Stimulated activated CD8-positive, alpha-beta memory T cell treated with anti-CD3 and anti-CD28 coated beads, Interleukin-15, amount 100 ng/mL, for 1 hour (primary cell): Measurements from ENCODE around the gene DAB1.

Experiments
- DNase-seq: peaks from one replicate; pipeline ENCODE4 v3.0.0-alpha.2; 2020; ENCODE audit warnings: low read depth

DAB1 gene

DNA sequence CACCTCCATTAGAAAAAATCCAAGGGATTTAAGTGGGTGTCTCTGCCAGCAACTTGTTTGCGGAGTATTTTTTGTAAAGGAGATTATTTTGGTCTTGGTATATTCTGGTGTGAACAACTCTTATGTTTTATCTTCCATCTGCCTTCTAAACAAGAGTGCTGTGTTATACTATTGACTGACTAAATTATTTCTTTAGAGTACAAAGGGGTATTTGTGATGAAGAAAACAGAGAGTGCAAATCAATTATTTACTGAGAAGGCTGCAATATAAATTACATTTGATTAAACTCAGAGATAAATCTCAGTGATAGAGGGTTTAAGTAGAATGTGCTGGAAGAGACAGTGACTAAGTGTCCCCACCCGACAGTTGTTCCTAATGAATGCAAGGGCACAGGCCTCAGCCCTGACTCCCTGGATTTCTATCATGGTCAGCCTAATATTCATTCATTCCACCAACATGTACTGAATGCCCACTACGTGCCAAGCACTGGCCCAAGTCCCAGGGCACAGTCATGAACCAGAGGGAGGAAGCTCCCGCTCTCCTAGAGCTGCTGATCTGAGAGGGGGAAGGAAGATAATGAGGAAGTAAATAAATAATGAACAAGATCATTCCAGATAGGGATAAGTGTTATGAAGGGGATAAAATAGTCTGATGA lies 261.1 kb downstream of the DAB1 start:
- DNase-seq, result no peak

DNA sequence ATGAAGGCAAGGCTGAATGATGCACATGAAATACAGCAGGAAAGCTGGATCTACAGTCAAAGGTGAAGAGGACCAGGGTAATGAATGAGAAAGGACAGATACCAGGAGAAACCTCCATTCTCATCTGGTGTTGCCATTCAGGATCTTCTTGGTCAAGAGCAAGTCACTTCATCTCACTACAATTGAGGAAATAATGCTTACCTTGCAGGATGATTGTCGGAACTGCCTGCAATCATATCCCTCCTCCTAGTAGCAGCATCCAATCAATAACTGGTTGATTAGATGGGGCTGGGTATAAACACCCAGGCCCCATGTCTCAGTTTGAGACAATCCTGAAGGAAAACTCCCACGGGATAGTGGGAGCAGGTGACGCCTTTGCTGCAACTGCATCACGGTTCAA lies 263.3 kb downstream of the DAB1 start:
- DNase-seq, result no peak

DNA sequence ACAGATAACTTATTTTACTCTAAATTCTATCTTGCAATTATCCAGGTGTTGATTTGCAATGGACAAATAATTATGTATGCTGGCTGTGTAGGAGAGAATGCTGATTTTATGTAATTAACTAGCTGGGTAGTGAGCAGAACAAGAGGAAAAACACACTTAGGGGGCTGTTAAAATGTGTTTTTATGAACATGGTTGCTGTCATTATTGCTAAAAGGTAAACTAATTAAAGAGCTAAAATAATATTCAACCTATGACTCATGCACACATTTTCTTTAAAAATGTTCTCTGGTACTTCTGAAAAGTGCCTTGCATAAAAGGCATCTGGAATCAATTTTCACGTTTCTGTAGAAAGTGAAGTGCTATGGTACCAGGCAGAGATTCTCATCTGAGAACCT lies 265.3 kb downstream of the DAB1 start:
- DNase-seq, result no peak

DNA sequence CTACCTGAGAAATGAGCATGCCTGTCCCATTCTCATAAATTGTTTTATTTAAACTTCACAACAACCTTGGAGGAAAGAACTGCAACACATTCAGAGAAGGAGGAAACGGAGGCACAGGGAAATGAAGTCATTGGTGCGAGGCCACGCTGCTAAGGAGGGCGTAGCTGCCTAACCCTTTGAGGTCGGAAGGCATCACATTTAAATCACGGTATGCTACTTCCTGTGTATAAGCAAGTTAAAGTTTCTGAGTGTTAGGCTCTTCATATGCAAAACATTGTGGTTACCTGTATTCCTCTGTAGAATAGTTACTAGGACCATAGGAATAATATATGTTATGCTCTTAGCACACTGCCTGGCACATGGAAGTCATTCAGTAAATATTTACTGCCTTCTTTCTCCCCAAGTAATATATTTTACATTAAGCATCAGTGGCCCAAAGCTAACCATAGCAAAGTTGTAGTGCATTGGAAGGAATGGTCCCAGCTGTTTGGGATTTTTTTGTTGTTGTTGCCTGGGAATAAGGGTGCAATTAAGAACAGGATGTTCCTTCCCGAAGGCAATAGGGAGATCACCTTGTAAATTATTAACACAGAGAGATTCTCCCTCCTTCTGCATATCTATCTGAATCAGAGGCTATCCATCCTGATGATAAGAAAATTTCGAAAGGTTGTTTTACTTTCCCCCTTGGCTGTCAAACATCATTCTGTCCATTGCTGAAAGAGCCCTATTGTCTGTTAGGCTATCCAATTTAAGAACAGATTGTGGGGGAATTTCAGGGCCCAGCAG lies 265.8 kb downstream of the DAB1 start:
- DNase-seq, result no peak

DNA sequence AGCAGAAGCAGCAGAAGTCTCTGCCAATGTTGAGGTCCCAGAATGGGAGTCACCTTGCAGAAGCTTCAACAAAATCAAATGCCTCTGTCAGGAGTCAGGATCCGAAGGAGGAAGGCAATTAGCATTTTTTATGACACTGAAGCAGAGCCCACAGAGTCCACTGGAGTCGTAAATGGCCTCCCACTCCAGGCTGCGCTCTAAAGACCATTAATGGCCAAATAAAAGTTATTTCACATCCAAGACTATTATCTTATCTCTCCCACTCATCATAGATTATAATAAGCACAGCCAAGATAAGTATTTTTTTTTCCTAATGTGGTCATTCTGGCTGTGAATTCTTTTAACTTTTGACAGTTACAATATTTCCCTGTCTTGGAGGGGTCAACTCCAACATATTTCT lies 267.0 kb downstream of the DAB1 start:
- DNase-seq, result no peak

DNA sequence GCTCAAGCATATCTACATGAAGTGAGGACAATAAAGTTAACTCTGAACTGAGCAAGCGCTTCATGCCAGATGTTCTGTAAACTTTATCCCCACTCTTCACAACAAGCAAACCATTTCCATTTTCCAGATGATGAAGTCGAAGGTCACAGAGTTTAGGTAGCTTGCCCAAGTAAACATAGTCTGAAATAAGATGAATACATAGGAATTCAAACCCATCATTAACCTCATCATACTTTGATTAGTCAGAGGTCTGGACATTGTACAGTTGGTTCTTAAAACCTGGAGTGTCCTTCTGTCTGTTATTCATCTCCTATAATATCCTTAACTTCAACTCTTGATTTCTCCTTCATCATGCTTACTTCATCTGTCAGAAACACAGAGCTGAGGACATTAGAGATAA lies 277.8 kb downstream of the DAB1 start:
- no peak for DNase-seq

DNA sequence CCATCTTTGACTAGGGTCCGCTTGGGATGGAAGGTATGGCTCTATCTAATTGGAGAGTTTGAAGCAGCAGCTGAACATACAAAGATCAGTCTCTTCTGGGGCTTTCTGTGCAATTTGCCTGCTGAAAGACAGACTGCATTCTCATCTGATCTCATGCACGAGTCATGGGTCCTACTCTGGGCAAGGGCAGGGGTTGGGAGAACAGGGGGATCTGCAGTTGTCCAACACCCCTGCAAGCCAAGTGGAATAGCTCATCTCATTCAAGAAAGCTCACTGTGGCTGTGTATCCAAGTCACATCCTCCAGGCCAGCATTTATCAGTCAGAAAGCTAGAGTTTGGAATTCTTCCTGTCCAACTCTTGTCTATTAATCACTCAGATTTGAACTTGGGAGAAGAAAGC lies 280.9 kb downstream of the DAB1 start:
- no peak for DNase-seq

DNA sequence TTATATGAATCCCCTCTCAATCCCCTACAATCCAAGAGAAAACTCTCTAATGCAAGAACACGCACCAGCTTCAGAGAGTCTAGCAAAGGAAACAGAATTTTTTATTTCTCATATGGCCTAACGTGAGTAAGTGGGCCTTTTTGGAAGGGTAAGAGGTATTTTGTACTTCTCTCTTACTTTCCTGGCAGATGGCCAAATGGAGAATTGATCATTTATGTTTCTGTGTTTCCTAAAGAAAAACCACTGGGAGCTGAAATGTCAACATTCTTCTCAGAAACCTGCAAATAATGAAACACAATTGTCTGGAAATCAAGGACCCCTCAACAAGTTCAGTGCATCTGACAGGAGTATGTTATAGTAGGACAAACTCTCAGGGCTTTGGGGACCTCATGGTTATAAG lies 281.7 kb downstream of the DAB1 start:
- DNase-seq, result no peak

DNA sequence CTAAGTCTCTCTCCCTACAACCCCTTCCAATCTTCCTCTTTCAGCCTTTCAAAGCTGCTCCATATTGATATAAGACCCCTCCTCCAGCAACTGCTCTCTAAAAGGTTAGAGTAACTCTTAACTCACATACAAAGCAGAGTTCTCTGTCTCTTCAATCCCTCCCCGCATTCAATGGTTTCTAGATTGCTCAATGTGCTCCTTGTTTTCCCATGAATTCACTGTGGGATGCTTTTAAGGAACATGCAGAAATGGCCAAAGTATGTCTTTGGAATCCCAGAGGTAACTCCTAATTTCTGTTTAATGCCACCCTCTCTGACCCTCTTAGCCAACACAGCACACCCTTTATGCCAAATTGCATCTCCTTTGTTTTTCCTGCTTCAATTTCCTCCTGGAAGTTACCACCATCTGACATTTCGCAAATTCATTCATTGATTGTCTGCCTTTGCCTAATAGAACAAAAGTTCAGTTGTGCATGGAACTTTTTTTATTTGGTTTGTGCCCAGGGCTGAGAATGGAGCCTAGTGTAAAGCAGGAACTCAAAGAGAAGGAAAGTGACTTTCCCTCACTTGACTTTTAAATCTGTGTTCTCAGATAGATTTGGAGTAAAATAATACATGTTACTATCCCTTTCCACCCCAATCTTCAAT lies 285.3 kb downstream of the DAB1 start:
- no peak for DNase-seq

DNA sequence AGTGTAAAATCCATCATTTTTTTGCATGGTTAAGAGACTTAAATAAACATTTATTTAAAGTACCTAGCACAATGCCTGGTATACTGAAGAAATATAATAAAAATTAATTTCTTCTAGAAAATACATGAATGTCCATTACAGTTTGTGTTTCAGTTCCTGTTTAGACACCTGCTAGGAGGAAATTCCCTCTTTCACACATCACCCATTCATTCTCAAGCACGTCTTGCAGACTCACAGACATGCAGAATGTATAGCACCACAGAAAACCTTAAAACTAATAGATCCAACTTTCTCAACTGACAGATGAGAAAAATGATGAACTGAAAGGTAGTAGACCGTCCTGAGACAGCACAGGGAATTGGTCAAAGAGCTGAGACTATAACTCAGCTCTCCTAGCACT lies 285.9 kb downstream of the DAB1 start:
- no peak for DNase-seq

DNA sequence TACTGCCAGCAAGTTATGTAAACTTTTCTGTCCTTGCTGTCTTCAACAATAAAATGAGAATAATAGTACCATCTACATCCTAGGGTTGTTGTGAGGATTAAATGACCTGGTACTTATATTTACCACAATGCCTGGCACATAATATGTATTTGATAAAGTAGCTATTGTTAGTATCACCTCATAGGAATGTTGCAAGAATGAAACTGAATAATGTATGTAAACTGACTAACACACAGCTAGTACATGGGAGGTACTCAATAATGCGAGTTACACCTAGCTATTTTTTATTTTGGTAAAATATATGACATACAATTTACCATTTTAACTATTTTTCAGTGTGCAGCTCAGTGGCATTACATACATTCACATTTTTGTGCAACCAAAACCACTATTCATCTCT lies 289.1 kb downstream of the DAB1 start:
- no peak for DNase-seq

DNA sequence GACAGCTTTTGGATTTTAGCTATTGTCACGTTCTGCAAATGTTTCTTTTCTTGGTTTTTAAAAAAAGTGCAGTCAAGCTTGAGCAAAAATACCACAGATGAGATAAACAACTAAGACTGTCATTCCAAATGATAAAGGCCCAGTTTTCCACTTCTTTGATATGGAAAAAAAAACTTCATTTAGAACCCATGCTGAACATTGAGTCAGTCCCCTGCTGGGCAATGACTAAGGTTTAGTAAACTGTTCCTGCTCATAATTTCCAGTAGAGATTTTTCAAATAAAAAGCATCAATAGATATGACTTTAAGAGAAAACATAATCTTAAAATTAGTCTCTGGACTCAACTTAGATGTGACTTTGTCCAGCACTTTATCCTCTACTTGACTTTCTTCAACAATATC lies 290.2 kb downstream of the DAB1 start:
- no peak for DNase-seq

DNA sequence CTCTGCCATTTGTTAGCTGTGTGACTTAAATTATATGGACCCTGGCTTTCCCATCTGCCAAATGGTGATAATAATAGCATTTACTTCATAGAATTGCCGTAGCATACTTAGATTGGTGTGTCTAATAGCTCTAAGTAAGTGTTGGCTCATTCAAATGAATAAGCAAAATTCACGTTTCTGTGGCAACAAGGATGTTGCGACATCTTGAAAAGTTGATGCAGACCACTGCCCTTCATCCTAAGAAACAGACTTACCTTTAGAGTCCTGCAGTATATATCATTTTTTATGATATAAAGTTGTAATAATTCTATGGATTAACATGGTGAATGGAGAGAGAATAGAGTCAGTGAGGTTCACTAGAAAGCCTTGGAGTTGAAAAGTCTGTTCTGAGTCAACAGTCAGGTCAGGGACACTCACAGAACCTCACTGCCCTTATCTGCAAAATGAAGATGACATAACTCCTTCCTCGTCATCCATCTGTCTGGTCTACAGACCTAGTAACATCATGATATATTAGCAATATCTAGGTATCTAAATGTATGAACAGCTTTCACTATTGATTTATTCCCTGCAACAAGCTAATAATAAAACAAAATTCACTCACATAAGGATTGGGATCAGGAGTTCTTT lies 290.8 kb downstream of the DAB1 start:
- no peak for DNase-seq

DNA sequence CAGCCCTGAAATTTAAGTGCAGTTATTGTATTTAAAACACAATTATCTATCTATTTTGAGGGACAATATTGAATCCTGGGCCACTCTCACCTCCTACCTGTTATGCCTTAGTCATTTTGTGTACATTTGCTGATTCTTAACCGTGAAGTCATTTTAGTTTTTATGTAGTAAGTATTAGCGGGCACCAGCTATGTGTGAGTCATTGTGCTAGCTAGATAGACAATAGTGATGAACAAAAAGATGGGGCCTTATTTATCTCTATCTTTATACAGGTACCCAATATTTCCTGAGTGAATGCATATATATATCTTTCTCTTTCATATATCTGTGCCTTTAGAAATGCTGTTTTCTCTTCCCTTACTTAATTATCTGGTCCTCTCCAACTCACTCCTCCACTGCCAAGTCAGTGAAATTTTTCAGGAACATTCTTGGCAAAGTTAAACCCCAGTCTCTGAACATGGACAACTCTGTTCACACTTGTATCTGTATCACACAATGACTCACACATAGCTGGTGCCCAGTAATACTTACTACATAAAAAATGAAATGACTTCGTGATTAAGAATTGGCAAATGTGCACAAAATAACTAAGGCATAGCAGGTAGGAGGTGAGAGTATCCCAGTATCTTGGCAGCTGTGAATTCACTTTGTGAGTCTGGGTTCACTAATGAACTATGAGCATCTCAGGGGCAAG lies 292.0 kb downstream of the DAB1 start:
- no peak for DNase-seq

DNA sequence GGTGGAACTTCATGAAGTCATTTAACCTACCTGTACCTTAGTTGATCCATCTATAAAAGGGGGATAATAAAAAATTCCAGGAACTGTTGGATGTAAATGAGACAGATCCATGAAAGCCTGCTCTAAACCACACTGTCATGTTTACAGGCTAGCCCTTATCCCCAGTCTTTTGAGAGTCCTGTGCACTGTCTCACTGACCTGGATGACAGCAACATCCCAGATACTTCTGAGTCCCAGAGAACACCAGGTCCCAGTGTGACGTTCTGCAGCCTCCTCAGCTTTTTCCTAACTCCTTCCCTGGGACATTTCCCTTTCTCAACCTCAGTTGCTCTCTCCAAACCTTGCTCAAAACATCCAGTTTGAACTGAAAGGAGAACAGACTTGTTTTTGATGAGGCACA lies 292.6 kb downstream of the DAB1 start:
- no peak for DNase-seq

DNA sequence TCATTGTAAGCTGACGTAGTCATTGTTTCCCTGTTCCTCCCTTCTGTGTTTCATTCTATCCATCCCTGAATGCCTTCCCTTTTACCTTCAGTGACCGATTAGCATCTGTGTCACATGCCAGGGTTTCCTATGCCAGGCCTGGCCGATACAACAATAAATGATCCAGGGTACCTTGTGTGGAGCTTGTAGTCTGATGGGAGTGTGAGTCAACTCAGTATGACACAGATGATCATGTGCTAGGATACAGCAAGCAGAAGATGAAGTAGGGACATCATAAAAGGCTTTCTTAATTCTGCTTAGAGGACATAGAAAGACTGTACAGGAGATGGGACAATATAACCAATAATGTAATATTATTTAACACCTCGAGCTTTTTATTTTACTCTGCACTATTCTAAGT lies 294.0 kb downstream of the DAB1 start:
- DNase-seq, result no peak

DNA sequence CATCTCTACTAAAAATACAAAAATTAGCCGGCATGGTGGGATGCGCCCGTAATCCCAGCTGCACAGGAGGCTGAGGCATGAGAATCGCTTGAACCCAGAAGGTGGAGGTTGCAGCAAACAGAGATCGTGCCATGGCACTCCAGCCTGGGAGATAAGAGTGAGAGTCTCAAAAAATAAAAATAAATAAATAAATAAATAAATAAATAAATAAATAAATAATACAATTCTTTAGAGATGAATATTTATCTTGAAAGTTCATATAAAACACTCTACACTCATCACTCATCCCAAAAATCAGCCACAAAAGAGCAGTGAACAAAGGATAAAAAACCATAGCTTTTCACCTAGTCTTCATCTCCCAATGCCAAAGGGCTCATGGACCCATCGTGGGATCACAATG lies 295.9 kb downstream of the DAB1 start:
- no peak for DNase-seq

DNA sequence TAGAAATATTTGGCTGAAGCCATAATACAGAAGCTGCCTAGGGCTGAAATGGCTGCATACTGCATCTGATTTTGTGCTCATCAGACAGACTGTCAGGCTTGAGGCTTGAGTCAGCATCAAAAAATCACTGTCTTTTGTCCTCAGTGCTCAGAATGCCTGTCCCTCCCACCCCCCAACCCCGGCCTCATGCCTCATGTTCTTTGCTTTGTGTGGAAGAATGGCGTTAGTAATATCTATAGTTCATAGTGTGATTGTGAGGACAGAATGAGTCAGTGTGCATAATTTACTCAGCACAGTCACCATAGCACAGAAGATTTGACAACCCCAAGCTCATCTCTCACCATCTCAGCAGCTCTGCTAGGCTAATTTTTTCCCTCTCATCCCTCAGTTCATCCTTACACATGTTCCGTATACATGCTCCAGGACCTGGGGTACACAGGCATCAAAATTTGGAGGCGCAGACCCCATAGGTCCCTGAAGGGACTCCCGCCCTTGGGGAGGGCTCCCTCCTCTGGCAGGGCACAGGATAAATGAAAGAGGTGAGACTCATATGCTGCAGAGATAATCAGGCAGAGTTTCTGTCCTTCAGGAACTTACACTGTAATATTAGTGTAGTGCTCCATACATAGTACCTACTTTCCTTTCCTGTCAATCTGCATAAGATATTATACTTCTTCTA lies 299.0 kb downstream of the DAB1 start:
- DNase-seq, result no peak

DNA sequence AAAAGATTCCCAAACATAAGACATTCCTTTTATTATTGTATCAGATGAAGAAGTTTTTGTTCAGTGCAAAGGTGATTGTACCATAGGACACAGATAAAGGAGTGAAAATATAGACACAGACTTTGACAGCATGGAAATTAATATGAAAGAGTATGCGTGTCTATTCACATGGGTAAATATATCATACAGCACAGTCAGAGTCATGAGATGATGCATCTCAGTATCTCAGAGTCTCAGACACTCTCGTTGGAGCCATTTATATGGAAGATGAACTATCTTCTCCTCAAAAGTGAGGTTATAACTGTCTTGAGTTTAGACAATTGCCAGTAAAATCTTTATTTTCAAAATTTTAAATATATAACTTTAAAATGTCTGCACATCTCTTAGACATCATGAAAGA lies 299.7 kb downstream of the DAB1 start:
- no peak for DNase-seq

DNA sequence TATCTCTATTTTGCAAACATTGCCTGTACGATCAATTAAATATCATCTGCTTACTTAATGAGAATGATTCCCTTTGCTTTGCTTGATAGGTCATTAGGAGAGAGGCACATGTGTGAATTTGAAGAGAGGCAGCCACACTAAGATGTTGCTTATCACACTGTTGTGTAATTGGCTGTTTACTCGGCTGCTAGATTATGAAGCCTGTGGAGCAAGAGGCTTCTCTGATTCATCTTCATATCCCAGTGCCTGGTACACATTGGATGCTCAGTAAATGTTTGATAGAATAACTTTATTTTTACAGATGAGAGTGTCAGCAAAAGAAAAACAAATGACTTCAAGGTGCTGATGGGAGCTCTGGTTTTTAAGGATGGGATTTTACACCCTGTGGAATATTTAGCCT lies 301.8 kb downstream of the DAB1 start:
- no peak for DNase-seq

DNA sequence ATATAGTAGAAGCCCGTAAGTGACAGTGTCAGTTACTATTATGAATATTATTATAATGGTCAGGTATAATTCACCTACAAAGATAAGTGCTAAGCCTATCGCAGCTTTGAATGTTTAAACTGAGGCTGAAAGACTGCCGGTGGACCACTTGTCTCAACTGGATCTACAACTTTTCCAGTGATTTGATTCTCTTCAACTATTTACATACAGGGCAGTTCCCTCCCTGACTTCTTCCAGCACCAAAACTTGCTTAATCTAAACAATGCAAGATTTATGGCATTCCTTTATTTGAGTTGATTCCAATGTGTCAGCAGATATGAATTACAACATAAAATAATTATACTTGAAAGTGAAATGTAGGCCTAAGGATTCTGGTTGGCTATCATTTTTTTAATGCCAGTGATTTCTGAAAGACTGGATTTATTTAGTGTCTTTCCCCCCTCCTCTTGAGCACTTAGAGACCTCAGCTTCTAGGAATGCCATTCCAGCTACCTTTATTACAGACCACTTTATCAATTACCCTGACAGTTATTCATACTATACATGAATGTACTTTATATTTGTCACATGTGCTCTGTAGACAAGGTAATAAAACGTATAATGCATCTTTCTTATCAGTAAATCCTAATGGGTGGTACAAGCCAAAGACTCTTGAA lies 304.8 kb downstream of the DAB1 start:
- no peak for DNase-seq
